Activated CD8-positive, alpha-beta memory T cell treated with anti-CD3 and anti-CD28 coated beads for 36 hours (primary cell): ENCODE results near the gene PCDHB14. TPM values are rescaled to one million over a fixed set of nuclear protein-coding genes. Genes with fewer than 3 reads are reported as not detected.
"Not testable (repeated sequence)": the region's sequence is repeated elsewhere in the genome, so short reads cannot be mapped to it uniquely, and the experiment has no call there.

Source experiments
- CTCF ChIA-PET: fragments of 350-600 bp; sonication (Branson Sonifier 250); formaldehyde crosslinking; loops from one replicate; lab custom pipeline; 2021; ENCODE audit warnings: antibody characterized with exemption; lab: Charles Lee
- POLR2A ChIA-PET: fragments of 350-600 bp; sonication (Branson Sonifier 250); formaldehyde crosslinking; loops from one replicate; lab custom pipeline; 2021; ENCODE audit warnings: antibody characterized with exemption; lab: Charles Lee
- total RNA-seq, 2 experiments: library from RNA; stranded (reverse); gene quantifications; one replicate each; pipeline ENCODE4 v1.2.3, GENCODE V29; 2021

Gene PCDHB14
- total RNA-seq, 2 experiments from 2014 or later, result not detected

DNA sequence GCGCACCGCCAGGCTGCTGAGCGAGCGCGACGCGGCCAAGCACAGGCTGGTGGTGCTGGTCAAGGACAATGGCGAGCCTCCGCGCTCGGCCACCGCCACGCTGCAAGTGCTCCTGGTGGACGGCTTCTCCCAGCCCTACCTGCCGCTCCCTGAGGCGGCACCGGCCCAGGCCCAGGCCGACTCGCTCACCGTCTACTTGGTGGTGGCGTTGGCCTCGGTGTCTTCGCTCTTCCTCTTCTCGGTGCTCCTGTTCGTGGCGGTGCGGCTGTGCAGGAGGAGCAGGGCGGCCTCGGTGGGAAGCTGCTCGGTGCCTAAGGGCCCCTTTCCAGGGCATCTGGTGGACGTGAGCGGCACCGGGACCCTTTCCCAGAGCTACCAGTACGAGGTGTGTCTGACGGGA lies 21.5 kb upstream of the PCDHB14 start:
- POLR2A ChIA-PET, result not testable (repeated sequence)
- CTCF ChIA-PET, result interaction anchor here (0.7 kb wide), 1 partner anchor 357 kb away, joined by 3 read pairs; no protein-coding TSS in a partner anchor

GRCh38 chr5:141208478-141208877 lies 14.7 kb upstream of the PCDHB14 start, which contains the start of gene PCDHB12:
Gene PCDHB12 (plus strand): TSS chr5:141208719. CDS start chr5:141208908, 189 bp downstream.
- CTCF ChIA-PET, result interaction anchor here (0.9 to 1.1 kb wide), 2 partner anchors 143 to 349 kb away, joined by 3 to 4 read pairs; no protein-coding TSS in a partner anchor
- POLR2A ChIA-PET, result no interaction called here

GRCh38 chr5:141210281-141210680 lies 12.9 kb upstream of the PCDHB14 start:
- CTCF ChIA-PET, POLR2A ChIA-PET: not testable (repeated sequence)

DNA sequence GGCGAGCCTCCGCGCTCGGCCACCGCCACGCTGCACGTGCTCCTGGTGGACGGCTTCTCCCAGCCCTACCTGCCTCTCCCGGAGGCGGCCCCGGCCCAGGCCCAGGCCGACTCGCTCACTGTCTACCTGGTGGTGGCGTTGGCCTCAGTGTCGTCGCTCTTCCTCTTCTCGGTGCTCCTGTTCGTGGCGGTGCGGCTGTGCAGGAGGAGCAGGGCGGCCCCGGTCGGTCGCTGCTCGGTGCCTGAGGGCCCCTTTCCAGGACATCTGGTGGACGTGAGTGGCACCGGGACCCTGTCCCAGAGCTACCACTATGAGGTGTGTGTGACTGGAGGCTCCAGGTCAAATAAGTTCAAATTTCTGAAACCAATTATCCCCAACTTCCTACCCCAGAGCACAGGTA lies 12.3 kb upstream of the PCDHB14 start:
- CTCF ChIA-PET, POLR2A ChIA-PET: not testable (repeated sequence)

DNA sequence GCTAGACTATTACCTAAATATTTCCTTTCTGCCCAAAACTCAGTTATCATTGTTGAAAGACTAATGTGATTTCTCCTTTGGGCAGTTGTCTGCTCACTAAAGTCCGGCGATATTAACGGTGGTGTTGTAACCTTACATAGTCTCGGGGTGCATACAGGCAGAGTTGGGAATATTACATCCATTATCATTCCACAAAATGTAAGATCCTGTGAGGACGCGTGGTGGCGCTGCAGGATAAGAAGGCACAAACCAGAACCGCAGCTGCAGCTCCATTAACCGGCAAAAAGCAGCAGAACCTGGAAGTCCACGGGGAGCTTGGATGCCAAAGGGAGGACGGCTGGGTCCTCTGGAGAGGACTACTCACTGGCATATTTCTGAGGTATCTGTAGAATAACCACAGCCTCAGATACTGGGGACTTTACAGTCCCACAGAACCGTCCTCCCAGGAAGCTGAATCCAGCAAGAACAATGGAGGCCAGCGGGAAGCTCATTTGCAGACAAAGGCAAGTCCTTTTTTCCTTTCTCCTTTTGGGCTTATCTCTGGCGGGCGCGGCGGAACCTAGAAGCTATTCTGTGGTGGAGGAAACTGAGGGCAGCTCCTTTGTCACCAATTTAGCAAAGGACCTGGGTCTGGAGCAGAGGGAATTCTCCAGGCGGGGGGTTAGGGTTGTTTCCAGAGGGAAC lies 9.3 kb upstream of the PCDHB14 start, which contains the start of gene PCDHB13:
PCDHB13 (plus strand) TSS at position 264 of the 684 bp plus-strand sequence; CDS start at position 469, 205 bp downstream.
- POLR2A ChIA-PET, result interaction anchor here (0.7 kb wide), 1 partner anchor 272 kb away, joined by 3 read pairs; no protein-coding TSS in a partner anchor
- CTCF ChIA-PET, result not testable (repeated sequence)

- CTCF ChIA-PET, result not testable (repeated sequence)
- POLR2A ChIA-PET, result interaction anchor here (0.7 kb wide), 1 partner anchor 271 kb away, joined by 3 read pairs; no protein-coding TSS in a partner anchor
These were observed 8.6 kb upstream of the PCDHB14 start for GRCh38 chr5:141214583-141214982.

DNA sequence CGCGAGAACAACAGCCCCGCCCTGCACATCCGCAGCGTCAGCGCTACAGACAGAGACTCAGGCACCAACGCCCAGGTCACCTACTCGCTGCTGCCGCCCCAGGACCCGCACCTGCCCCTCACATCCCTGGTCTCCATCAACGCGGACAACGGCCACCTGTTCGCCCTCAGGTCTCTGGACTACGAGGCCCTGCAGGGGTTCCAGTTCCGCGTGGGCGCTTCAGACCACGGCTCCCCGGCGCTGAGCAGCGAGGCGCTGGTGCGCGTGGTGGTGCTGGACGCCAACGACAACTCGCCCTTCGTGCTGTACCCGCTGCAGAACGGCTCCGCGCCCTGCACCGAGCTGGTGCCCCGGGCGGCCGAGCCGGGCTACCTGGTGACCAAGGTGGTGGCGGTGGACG lies 7.6 kb upstream of the PCDHB14 start:
- CTCF ChIA-PET, POLR2A ChIA-PET: not testable (repeated sequence)

- CTCF ChIA-PET, POLR2A ChIA-PET: not testable (repeated sequence)
These were observed 7.1 kb upstream of the PCDHB14 start for GRCh38 chr5:141216035-141216434.

DNA sequence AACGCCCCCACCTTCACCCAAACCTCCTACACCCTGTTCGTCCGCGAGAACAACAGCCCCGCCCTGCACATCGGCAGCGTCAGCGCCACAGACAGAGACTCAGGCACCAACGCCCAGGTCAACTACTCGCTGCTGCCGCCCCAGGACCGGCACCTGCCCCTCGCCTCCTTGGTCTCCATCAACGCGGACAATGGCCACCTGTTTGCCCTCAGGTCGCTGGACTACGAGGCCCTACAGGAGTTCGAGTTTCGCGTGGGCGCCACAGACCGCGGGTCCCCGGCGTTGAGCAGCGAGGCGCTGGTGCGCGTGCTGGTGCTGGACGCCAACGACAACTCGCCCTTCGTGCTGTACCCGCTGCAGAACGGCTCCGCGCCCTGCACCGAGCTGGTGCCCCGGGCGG lies 1.7 kb downstream of the PCDHB14 start:
- CTCF ChIA-PET, POLR2A ChIA-PET: not testable (repeated sequence)

DNA sequence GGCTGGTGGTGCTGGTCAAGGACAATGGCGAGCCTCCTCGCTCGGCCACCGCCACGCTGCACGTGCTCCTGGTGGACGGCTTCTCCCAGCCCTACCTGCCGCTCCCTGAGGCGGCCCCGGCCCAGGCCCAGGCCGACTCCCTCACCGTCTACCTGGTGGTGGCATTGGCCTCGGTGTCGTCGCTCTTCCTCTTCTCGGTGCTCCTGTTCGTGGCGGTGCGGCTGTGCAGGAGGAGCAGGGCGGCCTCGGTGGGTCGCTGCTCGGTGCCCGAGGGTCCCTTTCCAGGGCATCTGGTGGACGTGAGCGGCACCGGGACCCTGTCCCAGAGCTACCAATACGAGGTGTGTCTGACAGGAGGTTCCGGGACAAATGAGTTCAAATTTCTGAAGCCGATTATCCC lies 2.3 kb downstream of the PCDHB14 start:
- POLR2A ChIA-PET, CTCF ChIA-PET: not testable (repeated sequence)

DNA sequence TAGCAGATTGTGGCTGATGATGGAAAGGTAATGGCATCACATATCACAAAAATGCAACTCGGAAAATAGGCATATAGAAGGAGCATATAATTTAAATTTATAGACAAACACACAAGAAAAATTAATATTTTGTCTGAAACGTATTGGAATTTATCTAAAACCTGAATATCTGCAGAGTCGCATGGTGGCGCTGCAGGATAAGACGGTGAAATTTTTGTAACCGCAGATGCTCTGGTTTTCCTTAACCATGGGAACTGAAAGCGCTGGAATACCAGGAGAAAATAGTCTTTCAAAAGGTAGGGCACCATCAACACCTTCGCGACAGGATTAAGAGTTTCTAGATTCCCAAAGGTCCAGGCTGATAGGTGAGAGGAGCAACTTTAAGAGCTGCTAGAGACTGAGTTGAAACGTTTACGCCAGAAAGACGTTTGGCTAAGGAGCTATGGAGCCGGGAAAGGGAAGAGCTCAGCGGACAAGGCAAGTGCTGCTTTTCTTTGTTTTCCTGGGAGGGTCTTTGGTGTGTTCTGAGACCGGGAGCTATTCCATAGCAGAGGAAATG lies 11.0 kb downstream of the PCDHB14 start:
- CTCF ChIA-PET, result interaction anchor here (0.5 kb wide), 1 partner anchor 148 kb away, joined by 3 read pairs; no protein-coding TSS in a partner anchor
- POLR2A ChIA-PET, result no interaction called here

- POLR2A ChIA-PET, result not testable (repeated sequence)
These were observed 12.8 kb downstream of the PCDHB14 start for GRCh38 chr5:141235922-141236321.

GRCh38 chr5:141236516-141237313 lies 13.6 kb downstream of the PCDHB14 start:
- ChIA-PET POLR2A (no interaction called here), CTCF (no interaction called here)

More at GRCh38 chr5:141235922-141236321, 12.8 kb downstream of the PCDHB14 start:
- CTCF ChIA-PET, result not testable (repeated sequence)

GRCh38 chr5:141241496-141241895 lies 18.4 kb downstream of the PCDHB14 start:
- POLR2A ChIA-PET, result no interaction called here

GRCh38 chr5:141245250-141245717 lies 22.1 kb downstream of the PCDHB14 start, which contains the start of gene PCDHB15:
Gene PCDHB15 (plus strand): TSS chr5:141245395. CDS start chr5:141245579, 184 bp downstream.
- POLR2A ChIA-PET, result no interaction called here
- CTCF ChIA-PET, result interaction anchor here (1.3 kb wide), 1 partner anchor 319 kb away, joined by 5 read pairs; no protein-coding TSS in a partner anchor

More at GRCh38 chr5:141241496-141241895, 18.4 kb downstream of the PCDHB14 start:
- CTCF ChIA-PET, result no interaction called here

DNA sequence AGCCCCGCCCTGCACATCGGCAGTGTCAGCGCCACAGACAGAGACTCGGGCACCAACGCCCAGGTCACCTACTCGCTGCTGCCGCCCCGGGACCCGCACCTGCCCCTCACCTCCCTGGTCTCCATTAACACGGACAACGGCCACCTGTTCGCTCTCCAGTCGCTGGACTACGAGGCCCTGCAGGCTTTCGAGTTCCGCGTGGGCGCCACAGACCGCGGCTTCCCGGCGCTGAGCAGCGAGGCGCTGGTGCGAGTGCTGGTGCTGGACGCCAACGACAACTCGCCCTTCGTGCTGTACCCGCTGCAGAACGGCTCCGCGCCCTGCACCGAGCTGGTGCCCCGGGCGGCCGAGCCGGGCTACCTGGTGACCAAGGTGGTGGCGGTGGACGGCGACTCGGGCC lies 23.8 kb downstream of the PCDHB14 start:
- CTCF ChIA-PET, POLR2A ChIA-PET: not testable (repeated sequence)

- CTCF ChIA-PET, POLR2A ChIA-PET: not testable (repeated sequence)
These were observed 24.3 kb downstream of the PCDHB14 start for GRCh38 chr5:141247434-141247833.

- ChIA-PET CTCF (no interaction called here), POLR2A (no interaction called here)
These were observed 27.4 kb downstream of the PCDHB14 start for GRCh38 chr5:141250576-141250975.

- ChIA-PET POLR2A (no interaction called here), CTCF (no interaction called here)
These were observed 35.3 kb downstream of the PCDHB14 start for GRCh38 chr5:141258464-141258863.
